HG03097 (cell line): ENCODE measurements around the gene YTHDF1.
"Not testable (repeated sequence)": the region's sequence is repeated elsewhere in the genome, so short reads cannot be mapped to it uniquely, and the experiment has no call there.

Experiments used
- ATAC-seq: cut with Tn5 transposase; IDR thresholded peaks from one replicate; pipeline ENCODE4 v1.9.1; 2021; ENCODE audit not compliant: unreplicated experiment, low FRiP score

YTHDF1 gene

DNA sequence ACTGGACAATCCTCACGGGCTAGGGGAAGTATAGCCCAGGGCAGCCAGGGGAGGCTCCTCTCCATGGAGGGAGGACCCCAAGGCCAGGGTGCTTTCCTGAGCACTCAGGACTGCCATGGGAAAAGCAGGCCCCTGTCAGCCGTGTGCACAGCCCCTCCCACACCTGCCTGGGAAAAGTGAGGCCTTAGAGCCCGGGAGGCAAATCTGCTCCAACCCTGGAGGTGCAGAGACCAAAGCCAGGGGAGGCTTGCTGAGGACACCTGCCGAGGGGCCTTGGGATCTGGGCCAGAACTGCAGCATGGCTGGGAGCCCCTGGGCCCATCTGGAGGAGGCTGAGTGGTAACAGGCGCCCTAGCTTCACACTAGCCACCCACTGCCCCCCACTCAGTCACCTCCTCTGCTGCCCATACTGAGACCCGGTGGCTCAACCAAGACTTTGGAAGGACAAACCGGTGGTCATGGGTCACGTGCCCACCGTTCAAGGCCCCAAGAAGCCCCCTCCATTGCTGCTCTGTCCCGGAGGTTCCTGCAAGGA is 55.2 kb downstream of the YTHDF1 start:
- no peak for ATAC-seq

DNA sequence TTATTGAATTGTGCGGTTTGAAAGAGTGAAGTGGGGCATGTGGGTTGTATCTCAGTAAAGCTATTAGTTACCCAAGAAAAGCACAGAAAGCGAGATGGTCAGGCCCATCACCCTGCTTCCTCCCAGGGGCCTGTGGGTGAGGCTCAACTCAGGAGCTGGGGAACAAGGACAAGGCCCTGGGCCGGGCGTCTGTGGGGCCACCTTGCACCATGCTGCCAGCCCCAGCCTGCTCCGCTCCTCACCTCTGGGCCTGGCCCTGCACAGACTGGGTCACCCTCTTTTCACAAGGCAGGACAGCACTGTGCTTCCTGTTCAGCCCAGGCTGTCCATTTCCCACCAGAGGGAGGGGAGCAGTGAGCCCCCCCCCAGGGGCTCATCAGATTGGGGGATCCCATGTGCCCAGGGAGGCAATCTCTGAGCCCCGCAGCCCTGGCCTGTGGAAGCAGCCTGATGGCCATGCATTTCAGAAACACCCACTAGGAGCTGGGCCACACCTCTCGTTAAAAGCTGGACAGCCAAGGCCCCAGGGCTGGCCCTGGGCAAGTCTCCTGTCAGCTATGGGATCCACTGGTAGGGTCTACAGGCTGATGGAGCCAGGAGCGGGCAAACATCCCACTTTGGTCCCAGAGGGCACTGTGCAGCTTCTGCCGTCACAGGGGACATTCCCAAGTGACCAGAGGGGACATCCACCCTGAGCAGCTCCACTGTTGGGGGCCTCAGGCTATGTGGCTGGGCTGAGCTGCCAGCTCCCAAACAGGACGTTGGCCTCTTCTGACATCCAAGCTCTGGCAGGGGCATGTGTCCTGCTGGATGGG is 55.9 kb downstream of the YTHDF1 start:
- no peak for ATAC-seq

- ATAC-seq = not testable (repeated sequence)
Measured at GRCh38 chr20:63159251-63159650, 56.7 kb downstream of the YTHDF1 start.

DNA sequence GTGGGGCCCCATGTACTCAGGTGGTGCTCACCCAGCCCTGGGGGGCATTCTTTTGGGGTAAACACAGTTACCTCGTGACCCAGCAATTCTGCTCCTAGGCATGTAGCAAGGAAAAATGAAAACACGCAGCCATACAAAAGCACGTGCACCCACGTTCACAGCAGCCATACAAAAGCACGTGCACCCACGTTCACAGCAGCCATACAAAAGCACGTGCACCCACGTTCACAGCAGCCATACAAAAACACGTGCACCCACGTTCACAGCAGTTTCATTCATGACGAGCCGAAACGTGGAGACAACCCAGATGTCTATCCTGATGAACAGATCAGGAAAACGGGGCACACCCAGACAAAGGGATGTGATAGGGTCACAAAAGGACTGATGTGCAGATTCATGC is 57.1 kb downstream of the YTHDF1 start:
- ATAC-seq = no peak

DNA sequence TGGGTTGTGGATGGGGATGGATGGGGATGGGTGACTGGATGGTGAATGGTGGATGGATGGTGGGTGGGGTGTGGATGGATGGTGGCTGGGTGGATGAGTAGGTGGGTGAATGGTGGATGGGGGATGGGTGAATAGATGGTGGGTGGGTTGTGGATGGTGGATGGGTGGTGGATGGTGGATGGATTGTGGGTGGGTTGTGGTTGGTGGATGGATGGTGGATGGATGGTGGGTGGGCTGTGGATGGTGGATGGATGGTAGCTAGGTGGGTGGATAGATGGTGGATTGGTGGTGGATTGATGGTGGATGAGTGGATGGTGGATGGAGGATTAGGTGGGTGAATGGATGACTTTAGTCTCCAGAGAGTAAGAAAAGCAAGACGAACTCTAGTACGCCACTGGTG is 57.6 kb downstream of the YTHDF1 start:
- ATAC-seq = no peak

DNA sequence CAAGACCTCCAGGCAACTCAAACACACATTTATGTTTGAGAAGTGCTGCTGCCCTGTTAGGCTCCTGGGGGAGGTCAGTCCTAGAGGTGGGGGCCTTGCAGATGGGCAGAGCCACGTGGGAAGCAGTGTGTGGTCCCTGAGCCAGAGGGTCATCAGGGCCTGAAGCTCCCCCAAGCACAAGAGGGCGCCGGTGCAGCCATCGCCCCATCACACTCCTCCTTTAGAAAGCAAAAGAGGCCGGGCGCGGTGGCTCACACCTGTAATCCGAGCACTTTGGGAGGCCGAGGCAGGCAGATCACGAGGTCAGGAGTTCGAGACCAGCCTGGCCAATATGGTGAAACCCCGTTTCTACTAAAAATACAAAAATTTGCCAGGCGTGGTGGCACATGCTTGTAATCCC is 58.5 kb downstream of the YTHDF1 start:
- not testable (repeated sequence) for ATAC-seq

GRCh38 chr20:63156221-63156671 is 59.7 kb downstream of the YTHDF1 start:
- no peak for ATAC-seq

- no peak for ATAC-seq
Measured at GRCh38 chr20:63155266-63156165, 60.4 kb downstream of the YTHDF1 start.

DNA sequence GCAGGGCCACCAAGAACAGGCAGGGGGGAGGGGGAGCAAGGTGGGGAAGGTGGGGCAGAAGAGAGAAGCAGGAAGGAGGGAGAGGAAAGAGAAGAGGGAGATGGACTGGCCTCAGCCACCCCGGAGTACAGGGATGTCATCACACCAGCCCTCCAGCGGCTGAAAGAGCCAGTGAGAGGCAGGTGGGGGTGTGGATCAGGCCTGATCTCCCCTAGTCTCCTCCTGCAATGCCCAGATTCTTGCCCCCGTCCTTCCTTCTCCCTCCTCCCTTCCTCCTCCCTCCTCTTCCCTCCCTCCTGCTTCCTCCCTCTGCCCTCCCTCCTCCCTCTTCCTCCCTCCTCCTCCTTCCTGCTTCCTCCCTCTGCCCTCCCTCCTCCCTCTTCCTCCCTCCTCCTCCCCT is 61.5 kb downstream of the YTHDF1 start:
- no peak for ATAC-seq

GRCh38 chr20:63153254-63154221 is 62.4 kb downstream of the YTHDF1 start:
- ATAC-seq = no peak

GRCh38 chr20:63152322-63153253 is 63.3 kb downstream of the YTHDF1 start:
- no peak for ATAC-seq

DNA sequence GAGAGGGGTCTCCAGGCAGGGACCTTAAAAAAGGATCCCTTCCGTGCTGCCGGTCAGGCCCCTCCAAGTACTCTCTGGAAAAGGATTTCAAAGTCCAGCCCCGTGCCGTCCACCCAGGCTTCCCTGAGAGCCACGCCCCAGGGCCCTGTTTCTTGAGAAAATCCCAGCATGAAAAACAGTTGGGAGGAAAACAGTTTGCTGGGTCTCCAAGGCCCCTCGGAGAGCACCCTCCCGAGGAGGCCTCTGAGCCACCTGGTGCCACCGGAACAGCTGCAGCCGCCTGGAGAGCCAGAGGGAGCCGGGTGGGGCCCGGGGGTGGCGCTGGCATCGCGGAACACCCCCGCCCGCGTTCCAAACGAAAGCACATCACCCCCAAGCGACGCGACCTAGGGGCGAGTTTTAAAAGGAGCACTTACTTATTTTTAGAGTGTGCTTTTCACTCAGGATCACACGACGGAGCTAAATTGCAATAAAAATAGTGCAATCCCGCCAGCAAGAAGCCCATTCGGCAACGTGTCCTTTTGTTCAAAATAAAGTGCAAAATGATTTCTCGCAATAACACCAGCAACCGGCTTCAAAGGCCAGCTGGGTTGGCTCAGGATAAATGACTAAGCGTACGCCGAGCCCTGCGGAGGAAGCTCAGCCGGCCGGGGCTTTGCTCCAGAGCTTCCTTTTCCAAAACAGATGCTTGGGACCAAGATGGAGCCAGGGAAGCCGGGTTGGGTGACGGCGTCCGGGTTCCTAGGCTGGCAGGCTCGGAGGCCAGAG is 64.2 kb downstream of the YTHDF1 start:
- no peak for ATAC-seq

DNA sequence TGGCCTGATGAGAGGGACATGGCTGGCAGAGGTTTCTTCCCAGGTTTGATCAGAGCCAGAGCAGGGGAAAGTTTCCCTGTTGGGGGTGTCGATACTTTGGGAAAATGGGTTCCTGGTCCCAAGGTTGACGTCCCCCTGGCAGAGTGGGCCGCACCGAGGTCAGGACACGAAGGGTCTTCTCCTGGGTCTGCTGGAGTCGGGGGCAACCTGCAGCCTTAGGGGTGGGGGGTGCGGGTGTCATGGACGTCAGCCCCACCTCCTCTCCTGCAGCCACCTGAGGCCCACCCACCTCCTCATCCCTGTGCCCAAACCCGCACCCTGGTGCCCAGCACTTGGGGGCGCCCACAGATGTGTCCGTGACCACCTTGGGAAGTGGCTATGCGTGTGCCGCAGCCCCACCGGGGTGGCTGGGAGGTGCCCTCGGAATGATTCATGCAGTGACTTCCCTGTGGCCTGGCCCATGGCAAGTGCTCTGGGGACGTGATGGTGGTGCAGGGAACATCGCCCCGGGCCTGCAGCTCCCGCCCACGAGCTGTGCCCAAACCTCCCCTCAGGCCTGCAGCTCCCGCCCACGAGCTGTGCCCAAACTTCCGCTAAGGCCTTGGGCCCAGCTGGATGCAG is 64.9 kb downstream of the YTHDF1 start:
- ATAC-seq = no peak

DNA sequence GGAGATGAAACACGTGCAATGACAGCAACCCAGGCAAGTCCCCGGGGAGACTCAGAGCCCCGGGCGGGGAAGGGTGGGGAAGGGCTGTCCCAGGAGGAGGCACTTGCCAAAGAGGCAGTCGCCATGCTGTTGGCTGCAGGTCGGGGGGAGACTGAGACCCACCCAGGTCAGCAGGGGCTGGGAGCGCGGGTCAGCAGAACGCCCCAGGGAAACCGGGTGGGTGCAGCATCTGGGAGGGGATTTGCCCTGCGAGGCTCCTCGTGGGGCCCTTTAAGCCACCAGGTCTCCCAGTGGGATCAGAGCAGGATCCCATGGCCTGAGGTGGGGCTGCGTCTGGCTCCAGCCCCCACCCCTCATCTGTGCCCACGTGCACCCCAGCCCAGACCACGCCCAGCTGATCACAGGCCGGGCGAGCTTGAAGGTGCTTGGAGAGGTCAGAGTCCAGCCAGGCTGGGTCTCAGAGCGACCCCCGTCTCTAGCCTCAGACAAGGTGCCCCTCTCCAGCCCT is 65.5 kb downstream of the YTHDF1 start:
- no peak for ATAC-seq

DNA sequence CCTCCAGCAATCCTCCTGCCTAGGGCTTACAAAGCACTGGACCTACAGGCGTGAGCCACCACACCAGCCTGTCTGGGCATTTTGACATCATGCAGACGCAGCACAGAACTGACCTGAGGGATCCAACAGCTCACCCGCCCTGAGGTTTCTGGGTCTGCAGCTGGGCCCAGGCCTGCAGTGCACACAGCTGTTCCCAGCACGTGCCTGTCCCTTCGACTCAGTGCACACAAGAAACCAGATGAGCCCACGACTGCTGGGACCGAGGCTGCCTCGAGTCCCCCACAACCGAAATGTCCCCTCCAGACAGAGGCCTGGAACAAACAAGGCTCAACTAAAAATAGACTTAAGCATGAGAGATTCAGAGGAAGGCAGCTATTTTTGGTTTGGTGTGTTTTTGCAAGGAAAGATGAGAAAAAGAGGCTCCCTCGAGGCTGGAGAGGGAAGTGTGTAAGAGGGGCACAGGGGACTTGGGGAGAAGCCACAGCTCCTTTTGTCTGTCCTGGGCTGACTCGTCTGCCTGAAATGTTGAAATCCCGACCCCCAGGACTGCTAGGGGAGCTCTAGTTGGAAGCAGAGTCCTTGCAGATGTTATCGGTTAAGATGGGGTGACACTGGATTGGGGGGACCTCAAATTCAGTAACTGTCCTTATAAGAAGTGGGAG is 66.3 kb downstream of the YTHDF1 start:
- ATAC-seq = no peak

DNA sequence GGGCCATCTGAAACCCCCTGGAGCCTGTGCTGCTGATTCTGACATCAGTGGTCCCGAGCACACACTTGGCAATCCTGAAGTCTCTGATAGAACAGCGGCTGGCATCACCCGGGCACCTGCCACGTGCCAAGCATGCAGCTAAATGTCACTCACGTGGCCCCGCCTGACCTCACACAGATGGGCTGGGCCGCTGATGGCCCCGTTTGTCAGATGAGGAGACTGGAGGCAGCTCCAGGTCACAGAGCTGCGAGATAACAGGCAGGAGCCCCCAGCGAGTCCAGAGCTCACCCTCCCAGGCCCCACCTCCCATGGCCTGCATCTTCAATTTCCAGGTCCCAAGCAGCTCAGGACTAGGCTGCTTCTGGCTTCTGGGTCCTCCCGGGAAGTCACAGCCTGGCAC is 67.2 kb downstream of the YTHDF1 start:
- ATAC-seq = no peak

- no peak for ATAC-seq
Measured at GRCh38 chr20:63147532-63147931, 68.4 kb downstream of the YTHDF1 start.
